ENCODE data around the gene MYOC. TPM values are rescaled to one million over a fixed set of nuclear protein-coding genes. Genes with fewer than 3 reads are reported as not detected.
A peak's percentile ranks its signal among the peaks of the same experiment; 100 is the strongest.

Gene MYOC
- total and polyA plus RNA-seq, 2 experiments from 2014 or later, result not detected

GRCh38 chr1:171641076-171641864 lies 11.2 kb downstream of the MYOC start:
- Histone ChIP-seq H3K4me2 (ENCODE audit: unreplicated experiment) (no peak overlapping the region), H4K20me1 (ENCODE audit: insufficient read depth) (no peaks in the 10 kb centered on the region), H3K4me3 (no peak overlapping the region), H3K9me3 (ENCODE audit: low read depth) (no peaks in the 10 kb centered on the region), H3K79me2 (ENCODE audit: insufficient read depth) (no peaks in the 10 kb centered on the region), H3F3A (ENCODE audit: insufficient read depth) (peaks cover 7% of the 10 kb centered on the region), H3K4me1 (ENCODE audit: insufficient read depth) (peaks cover 9% of the 10 kb centered on the region; the same call in 1 of the 2 replicates), H3K9me2 (ENCODE audit: insufficient read depth) (no peaks in the 10 kb centered on the region), H3K9ac (no peak overlapping the region), H3K27me3 (replicated peaks; ENCODE audit: insufficient read depth) (no peaks in the 10 kb centered on the region), H2AFZ (no peak overlapping the region), H3K36me3 (ENCODE audit: low read depth) (no peaks in the 10 kb centered on the region), H3K27ac (no peak overlapping the region)
- in situ Hi-C loops (cut with MboI), result loop anchor here (5.0 kb wide), 1 partner anchor 341 kb away; no protein-coding TSS in a partner anchor
- WGBS, 2 experiments (ENCODE audit: low coverage in 1 of 2, low lambda C conversion rate in 2 of 2, missing lambda C conversion rate in 2 of 2), result 49 to 54% methylated on average over 10 of the region's 10 CpGs
- no peak for TF ChIP-seq EZH2phosphoT487 (IDR thresholded peaks at IDR 0.05; ENCODE audit: insufficient read depth, low read depth)
- TF ChIP-seq EZH2 (IDR thresholded peaks at IDR 0.05; ENCODE audit: insufficient read depth, poor library complexity, severe bottlenecking), result no peak
- DNase-seq, result no peak

GRCh38 chr1:171640225-171640624 lies 12.3 kb downstream of the MYOC start:
- Histone ChIP-seq H3K36me3 (ENCODE audit: low read depth) (no peaks in the 10 kb centered on the region), H4K20me1 (ENCODE audit: insufficient read depth) (no peaks in the 10 kb centered on the region), H3K9me3 (ENCODE audit: low read depth) (no peaks in the 10 kb centered on the region), H3K27me3 (replicated peaks; ENCODE audit: insufficient read depth) (no peaks in the 10 kb centered on the region), H3K4me3 (no peak overlapping the region), H3K27ac (no peak overlapping the region), H3K9ac (no peak overlapping the region), H3K4me1 (ENCODE audit: insufficient read depth) (no peaks in the 10 kb centered on the region), H3K79me2 (ENCODE audit: insufficient read depth) (no peaks in the 10 kb centered on the region), H3F3A (ENCODE audit: insufficient read depth) (no peaks in the 10 kb centered on the region), H3K9me2 (ENCODE audit: insufficient read depth) (no peaks in the 10 kb centered on the region), H3K4me2 (ENCODE audit: unreplicated experiment) (no peak overlapping the region), H2AFZ (no peak overlapping the region)
- 79 to 94% methylated on average over 1 of the region's 1 CpG for WGBS, 2 experiments (ENCODE audit: low coverage in 1 of 2, low lambda C conversion rate in 2 of 2, missing lambda C conversion rate in 2 of 2)
- no peak for TF ChIP-seq EZH2 (IDR thresholded peaks at IDR 0.05; ENCODE audit: insufficient read depth, poor library complexity, severe bottlenecking)
- no peak for TF ChIP-seq EZH2phosphoT487 (IDR thresholded peaks at IDR 0.05; ENCODE audit: insufficient read depth, low read depth)
- in situ Hi-C loops (cut with MboI), result loop anchor here (5.0 kb wide), 1 partner anchor 342 kb away; no protein-coding TSS in a partner anchor
- DNase-seq, result no peak

GRCh38 chr1:171637928-171638576 lies 14.4 kb downstream of the MYOC start:
- Histone ChIP-seq H3K9me2 (ENCODE audit: insufficient read depth) (no peaks in the 10 kb centered on the region), H3K27ac (no peak overlapping the region), H3K27me3 (replicated peaks; ENCODE audit: insufficient read depth) (no peaks in the 10 kb centered on the region), H3K4me3 (no peak overlapping the region), H3K9ac (no peak overlapping the region), H2AFZ (no peak overlapping the region), H3F3A (ENCODE audit: insufficient read depth) (no peaks in the 10 kb centered on the region), H3K9me3 (ENCODE audit: low read depth) (no peaks in the 10 kb centered on the region), H3K4me2 (ENCODE audit: unreplicated experiment) (no peak overlapping the region), H3K79me2 (ENCODE audit: insufficient read depth) (no peaks in the 10 kb centered on the region), H3K36me3 (ENCODE audit: low read depth) (no peaks in the 10 kb centered on the region), H3K4me1 (ENCODE audit: insufficient read depth) (no peaks in the 10 kb centered on the region), H4K20me1 (ENCODE audit: insufficient read depth) (no peaks in the 10 kb centered on the region)
- 45% methylated on average over 4 of the region's 4 CpGs for WGBS, 2 experiments (ENCODE audit: low coverage in 1 of 2, low lambda C conversion rate in 2 of 2, missing lambda C conversion rate in 2 of 2)
- DNase-seq, result peak; percentile 3
- TF ChIP-seq EZH2phosphoT487 (IDR thresholded peaks at IDR 0.05; ENCODE audit: insufficient read depth, low read depth) (no peak), EZH2 (IDR thresholded peaks at IDR 0.05; ENCODE audit: insufficient read depth, poor library complexity, severe bottlenecking) (no peak)
- in situ Hi-C loops (cut with MboI), result no loop called here

GRCh38 chr1:171636141-171636540 lies 16.3 kb downstream of the MYOC start:
- Histone ChIP-seq H3F3A (ENCODE audit: insufficient read depth) (no peaks in the 10 kb centered on the region), H3K27ac (no peak overlapping the region), H3K4me2 (ENCODE audit: unreplicated experiment) (no peak overlapping the region), H3K9me3 (ENCODE audit: low read depth) (no peaks in the 10 kb centered on the region), H3K9me2 (ENCODE audit: insufficient read depth) (no peaks in the 10 kb centered on the region), H3K27me3 (replicated peaks; ENCODE audit: insufficient read depth) (no peaks in the 10 kb centered on the region; the same call in 1 of the 2 replicates), H3K36me3 (ENCODE audit: low read depth) (no peaks in the 10 kb centered on the region), H3K79me2 (ENCODE audit: insufficient read depth) (no peaks in the 10 kb centered on the region), H3K4me1 (ENCODE audit: insufficient read depth) (no peaks in the 10 kb centered on the region), H3K9ac (no peak overlapping the region), H4K20me1 (ENCODE audit: insufficient read depth) (no peaks in the 10 kb centered on the region), H2AFZ (no peak overlapping the region), H3K4me3 (no peak overlapping the region)
- TF ChIP-seq EZH2phosphoT487 (IDR thresholded peaks at IDR 0.05; ENCODE audit: insufficient read depth, low read depth), result no peak
- no peak for TF ChIP-seq EZH2 (IDR thresholded peaks at IDR 0.05; ENCODE audit: insufficient read depth, poor library complexity, severe bottlenecking)
- WGBS, 2 experiments (ENCODE audit: low coverage in 1 of 2, low lambda C conversion rate in 2 of 2, missing lambda C conversion rate in 2 of 2), result 79 to 87% methylated on average over 11 of the region's 11 CpGs
- in situ Hi-C loops (cut with MboI), result no loop called here
- DNase-seq, result peak; percentile 12

All from GM23248 (cell line).